ENCODE data around the gene TMEM247. TPM values are rescaled to one million over a fixed set of nuclear protein-coding genes. Genes with fewer than 3 reads are reported as not detected.

Gene TMEM247
- not detected for total RNA-seq

- WGBS, 2 donors, result 80 to 88% methylated on average over 5 of the region's 5 CpGs
- peak in 1 of 2 donors; percentile 42 for DNase-seq (ENCODE audit: low spot score in 2 of 2)
- no peak for TF ChIP-seq CTCF (IDR thresholded peaks at IDR 0.05)
- TF ChIP-seq POLR2A (IDR thresholded peaks at IDR 0.05), result no peak
- intact Hi-C loops (cut with DNase I; ENCODE audit: low total_unique reads), result no loop called here
- H3K4me3 ChIP-seq (ENCODE audit: low read depth, poor library complexity, severe bottlenecking), result no peak within 1 kb of the TSS
Observed at GRCh38 chr2:46479265-46479664, at the start of gene TMEM247. TMEM247 (plus strand) TSS chr2:46479565.

- no peak for TF ChIP-seq POLR2A (IDR thresholded peaks at IDR 0.05)
- TF ChIP-seq CTCF (IDR thresholded peaks at IDR 0.05), result no peak
- DNase-seq (ENCODE audit: low spot score in 2 of 2), result no peak
Observed at GRCh38 chr2:46430413-46430812, 49.0 kb upstream of the TMEM247 start.

GRCh38 chr2:46430992-46431391, 48.4 kb upstream of the TMEM247 start:
- TF ChIP-seq POLR2A (IDR thresholded peaks at IDR 0.05), result no peak
- TF ChIP-seq CTCF (IDR thresholded peaks at IDR 0.05), result no peak
- DNase-seq (ENCODE audit: low spot score in 2 of 2), result no peak
- no peak overlapping the region for H3K4me3 ChIP-seq (ENCODE audit: low read depth, poor library complexity, severe bottlenecking)
- intact Hi-C loops (cut with DNase I; ENCODE audit: low total_unique reads), result no loop called here
- WGBS, 2 donors, result 89 to 93% methylated on average over 1 of the region's 1 CpG

More at GRCh38 chr2:46430413-46430812, 49.0 kb upstream of the TMEM247 start:
- intact Hi-C loops (cut with DNase I; ENCODE audit: low total_unique reads), result no loop called here
- H3K4me3 ChIP-seq (ENCODE audit: low read depth, poor library complexity, severe bottlenecking), result no peak overlapping the region
- WGBS, 2 donors, result 45 to 60% methylated on average over 1 of the region's 1 CpG

- TF ChIP-seq CTCF (IDR thresholded peaks at IDR 0.05) (no peak), POLR2A (IDR thresholded peaks at IDR 0.05) (no peak)
- no peak overlapping the region for H3K4me3 ChIP-seq (ENCODE audit: low read depth, poor library complexity, severe bottlenecking)
- WGBS, 2 donors, result 75% methylated on average over 5 of the region's 5 CpGs
- intact Hi-C loops (cut with DNase I; ENCODE audit: low total_unique reads), result no loop called here
- no peak for DNase-seq (ENCODE audit: low spot score in 2 of 2)
Observed at GRCh38 chr2:46431481-46432235, 47.7 kb upstream of the TMEM247 start.

GRCh38 chr2:46434851-46435273, 44.5 kb upstream of the TMEM247 start:
- WGBS, 2 donors, result 68 to 77% methylated on average over 3 of the region's 3 CpGs

More at GRCh38 chr2:46434851-46435273, 44.5 kb upstream of the TMEM247 start:
- intact Hi-C loops (cut with DNase I; ENCODE audit: low total_unique reads), result no loop called here
- H3K4me3 ChIP-seq (ENCODE audit: low read depth, poor library complexity, severe bottlenecking), result no peak overlapping the region
- no peak for TF ChIP-seq CTCF (IDR thresholded peaks at IDR 0.05)
- no peak for TF ChIP-seq POLR2A (IDR thresholded peaks at IDR 0.05)
- no peak for DNase-seq (ENCODE audit: low spot score in 2 of 2)
